Measurements from ENCODE around the gene CRIM1. TPM values are rescaled to one million over a fixed set of nuclear protein-coding genes. Genes with fewer than 3 reads are reported as not detected.

The CRIM1 gene
- total RNA-seq, 1 experiment from 2014 or later, result 24.1 TPM

DNA sequence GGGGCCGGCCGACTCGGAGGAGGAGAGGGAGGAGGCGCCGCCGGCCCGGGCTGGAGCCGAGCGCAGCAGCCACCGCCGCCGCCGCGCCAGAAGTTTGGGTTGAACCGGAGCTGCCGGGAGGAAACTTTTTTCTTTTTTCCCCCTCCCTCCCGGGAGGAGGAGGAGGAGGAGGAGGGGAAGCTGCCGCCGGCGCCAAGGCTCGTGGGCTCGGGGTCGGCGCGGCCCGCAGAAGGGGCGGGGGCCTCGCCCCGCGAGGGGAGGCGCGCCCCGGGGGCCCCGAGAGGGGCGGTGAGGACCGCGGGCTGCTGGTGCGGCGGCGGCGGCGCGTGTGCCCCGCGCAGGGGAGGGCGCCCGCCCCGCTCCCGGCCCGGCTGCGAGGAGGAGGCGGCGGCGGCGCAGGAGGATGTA is 316 bp downstream of the CRIM1 start:
- CTCF ChIA-PET, result interaction anchor here (0.8 to 7.1 kb wide), 2 partner anchors 12 to 104 kb away, joined by 3 to 62 read pairs; no protein-coding TSS in a partner anchor
- peaks cover 19% of the 10 kb centered on the region for H3K27me3 Mint-ChIP-seq (ENCODE audit: low read depth)
- H3K4me3 Mint-ChIP-seq, result peak overlapping the region; percentile 98
- H3K4me1 Mint-ChIP-seq, result peaks cover 61% of the 10 kb centered on the region
- TF ChIP-seq IRF2 (CRISPR knock-in tag; IDR thresholded peaks at IDR 0.05; ENCODE audit: borderline replicate concordance, low read depth) (no peak), CREB1 (CRISPR knock-in tag; IDR thresholded peaks at IDR 0.05) (no peak), FOXK1 (CRISPR knock-in tag; IDR thresholded peaks at IDR 0.05) (no peak), NFYB (CRISPR knock-in tag; conservative IDR thresholded peaks at IDR 0.05; ENCODE audit: low read depth) (peak; percentile 25; the same call in 1 of the 2 replicates), KAT7 (CRISPR knock-in tag; IDR thresholded peaks at IDR 0.05; ENCODE audit: borderline replicate concordance) (0 out of 2 replicates have a peak, but pooled peaks have one; percentile 83), MYBL2 (CRISPR knock-in tag; IDR thresholded peaks at IDR 0.05) (no peak)
- TF ChIP-seq, protein P1, sequence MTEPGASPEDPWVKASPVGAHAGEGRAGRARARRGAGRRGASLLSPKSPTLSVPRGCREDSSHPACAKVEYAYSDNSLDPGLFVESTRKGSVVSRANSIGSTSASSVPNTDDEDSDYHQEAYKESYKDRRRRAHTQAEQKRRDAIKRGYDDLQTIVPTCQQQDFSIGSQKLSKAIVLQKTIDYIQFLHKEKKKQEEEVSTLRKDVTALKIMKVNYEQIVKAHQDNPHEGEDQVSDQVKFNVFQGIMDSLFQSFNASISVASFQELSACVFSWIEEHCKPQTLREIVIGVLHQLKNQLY (CRISPR knock-in tag; IDR thresholded peaks at IDR 0.05), result no peak
- TF ChIP-seq, protein P2, sequence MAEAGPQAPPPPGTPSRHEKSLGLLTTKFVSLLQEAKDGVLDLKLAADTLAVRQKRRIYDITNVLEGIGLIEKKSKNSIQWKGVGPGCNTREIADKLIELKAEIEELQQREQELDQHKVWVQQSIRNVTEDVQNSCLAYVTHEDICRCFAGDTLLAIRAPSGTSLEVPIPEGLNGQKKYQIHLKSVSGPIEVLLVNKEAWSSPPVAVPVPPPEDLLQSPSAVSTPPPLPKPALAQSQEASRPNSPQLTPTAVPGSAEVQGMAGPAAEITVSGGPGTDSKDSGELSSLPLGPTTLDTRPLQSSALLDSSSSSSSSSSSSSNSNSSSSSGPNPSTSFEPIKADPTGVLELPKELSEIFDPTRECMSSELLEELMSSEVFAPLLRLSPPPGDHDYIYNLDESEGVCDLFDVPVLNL (CRISPR knock-in tag; IDR thresholded peaks at IDR 0.05; ENCODE audit: borderline replicate concordance, low read depth), result no peak
- TF ChIP-seq, protein P3, sequence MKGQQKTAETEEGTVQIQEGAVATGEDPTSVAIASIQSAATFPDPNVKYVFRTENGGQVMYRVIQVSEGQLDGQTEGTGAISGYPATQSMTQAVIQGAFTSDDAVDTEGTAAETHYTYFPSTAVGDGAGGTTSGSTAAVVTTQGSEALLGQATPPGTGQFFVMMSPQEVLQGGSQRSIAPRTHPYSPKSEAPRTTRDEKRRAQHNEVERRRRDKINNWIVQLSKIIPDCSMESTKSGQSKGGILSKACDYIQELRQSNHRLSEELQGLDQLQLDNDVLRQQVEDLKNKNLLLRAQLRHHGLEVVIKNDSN (CRISPR knock-in tag; IDR thresholded peaks at IDR 0.05), result no peak
- H3K27ac Mint-ChIP-seq, result no peak overlapping the region
- H3K36me3 Mint-ChIP-seq, result no peaks in the 10 kb centered on the region
- no peaks in the 10 kb centered on the region for H3K9me3 Mint-ChIP-seq
- POLR2A ChIA-PET, result interaction anchor here (1.1 to 2.1 kb wide), 5 partner anchors 13 to 151 kb away, joined by 3 to 17 read pairs (median 3); no protein-coding TSS in a partner anchor
- no peak for DNase-seq (ENCODE audit: low spot score)
- ATAC-seq, result no peak; the same call in 1 of the 2 replicates

DNA sequence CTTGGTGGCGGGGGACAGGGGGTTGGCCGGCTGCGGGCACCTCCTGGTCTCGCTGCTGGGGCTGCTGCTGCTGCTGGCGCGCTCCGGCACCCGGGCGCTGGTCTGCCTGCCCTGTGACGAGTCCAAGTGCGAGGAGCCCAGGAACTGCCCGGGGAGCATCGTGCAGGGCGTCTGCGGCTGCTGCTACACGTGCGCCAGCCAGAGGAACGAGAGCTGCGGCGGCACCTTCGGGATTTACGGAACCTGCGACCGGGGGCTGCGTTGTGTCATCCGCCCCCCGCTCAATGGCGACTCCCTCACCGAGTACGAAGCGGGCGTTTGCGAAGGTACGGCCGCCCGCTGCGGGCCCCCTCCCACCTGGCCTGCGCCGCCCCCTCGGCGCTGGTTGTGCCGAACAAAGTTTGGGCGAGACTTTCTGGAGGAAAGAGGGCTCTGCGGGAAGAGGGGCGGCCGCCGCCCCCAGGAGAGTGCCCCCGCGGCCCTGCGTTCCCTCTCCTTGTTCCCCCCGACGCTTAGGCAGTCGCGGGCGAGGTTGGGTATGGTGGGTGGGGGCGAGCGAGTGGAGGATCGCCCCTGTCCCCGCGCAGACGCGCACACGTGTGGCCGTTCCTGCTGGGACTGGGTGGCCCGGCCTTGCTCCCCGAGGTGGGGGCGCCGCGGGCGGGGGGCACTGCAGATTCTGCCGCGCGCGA is 866 bp downstream of the CRIM1 start:
- Mint-ChIP-seq H3K4me1 (peaks cover 67% of the 10 kb centered on the region), H3K27me3 (ENCODE audit: low read depth) (peaks cover 19% of the 10 kb centered on the region), H3K4me3 (peak overlapping the region; percentile 98), H3K36me3 (no peaks in the 10 kb centered on the region), H3K27ac (no peak overlapping the region), H3K9me3 (no peaks in the 10 kb centered on the region)
- ATAC-seq (peak; percentile 5), DNase-seq (ENCODE audit: low spot score) (peak; percentile 58)
- POLR2A ChIA-PET, result interaction anchor here (1.1 to 2.1 kb wide), 3 partner anchors 102 to 151 kb away, joined by 3 to 17 read pairs (median 4); no protein-coding TSS in a partner anchor
- CTCF ChIA-PET, result interaction anchor here (7.1 kb wide), 1 partner anchor 104 kb away, joined by 62 read pairs; no protein-coding TSS in a partner anchor
- TF ChIP-seq NFE2L1 (CRISPR knock-in tag; IDR thresholded peaks at IDR 0.05), result 0 out of 2 replicates have a peak, but pooled peaks have one; percentile 11
- TF ChIP-seq CREB1 (CRISPR knock-in tag; IDR thresholded peaks at IDR 0.05), result no peak
- TF ChIP-seq, protein P4, sequence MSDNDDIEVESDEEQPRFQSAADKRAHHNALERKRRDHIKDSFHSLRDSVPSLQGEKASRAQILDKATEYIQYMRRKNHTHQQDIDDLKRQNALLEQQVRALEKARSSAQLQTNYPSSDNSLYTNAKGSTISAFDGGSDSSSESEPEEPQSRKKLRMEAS (CRISPR knock-in tag; IDR thresholded peaks at IDR 0.05), result peak; percentile 64; the same call in 1 of the 2 replicates
- no peak for TF ChIP-seq SMAD4 (CRISPR knock-in tag; IDR thresholded peaks at IDR 0.05)
- TF ChIP-seq, protein P5, sequence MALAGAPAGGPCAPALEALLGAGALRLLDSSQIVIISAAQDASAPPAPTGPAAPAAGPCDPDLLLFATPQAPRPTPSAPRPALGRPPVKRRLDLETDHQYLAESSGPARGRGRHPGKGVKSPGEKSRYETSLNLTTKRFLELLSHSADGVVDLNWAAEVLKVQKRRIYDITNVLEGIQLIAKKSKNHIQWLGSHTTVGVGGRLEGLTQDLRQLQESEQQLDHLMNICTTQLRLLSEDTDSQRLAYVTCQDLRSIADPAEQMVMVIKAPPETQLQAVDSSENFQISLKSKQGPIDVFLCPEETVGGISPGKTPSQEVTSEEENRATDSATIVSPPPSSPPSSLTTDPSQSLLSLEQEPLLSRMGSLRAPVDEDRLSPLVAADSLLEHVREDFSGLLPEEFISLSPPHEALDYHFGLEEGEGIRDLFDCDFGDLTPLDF (CRISPR knock-in tag; IDR thresholded peaks at IDR 0.05), result no peak
- peak; percentile 24; the same call in 1 of the 2 replicates for TF ChIP-seq GABPB1 (CRISPR knock-in tag; IDR thresholded peaks at IDR 0.05)
- no peak for TF ChIP-seq ZNF263 (CRISPR knock-in tag; IDR thresholded peaks at IDR 0.05; ENCODE audit: low read depth)
- TF ChIP-seq, protein P6, sequence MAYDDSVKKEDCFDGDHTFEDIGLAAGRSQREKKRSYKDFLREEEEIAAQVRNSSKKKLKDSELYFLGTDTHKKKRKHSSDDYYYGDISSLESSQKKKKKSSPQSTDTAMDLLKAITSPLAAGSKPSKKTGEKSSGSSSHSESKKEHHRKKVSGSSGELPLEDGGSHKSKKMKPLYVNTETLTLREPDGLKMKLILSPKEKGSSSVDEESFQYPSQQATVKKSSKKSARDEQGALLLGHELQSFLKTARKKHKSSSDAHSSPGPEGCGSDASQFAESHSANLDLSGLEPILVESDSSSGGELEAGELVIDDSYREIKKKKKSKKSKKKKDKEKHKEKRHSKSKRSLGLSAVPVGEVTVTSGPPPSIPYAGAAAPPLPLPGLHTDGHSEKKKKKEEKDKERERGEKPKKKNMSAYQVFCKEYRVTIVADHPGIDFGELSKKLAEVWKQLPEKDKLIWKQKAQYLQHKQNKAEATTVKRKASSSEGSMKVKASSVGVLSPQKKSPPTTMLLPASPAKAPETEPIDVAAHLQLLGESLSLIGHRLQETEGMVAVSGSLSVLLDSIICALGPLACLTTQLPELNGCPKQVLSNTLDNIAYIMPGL (CRISPR knock-in tag; IDR thresholded peaks at IDR 0.05), result peak; percentile 79; the same call in 1 of the 2 replicates
- TF ChIP-seq ESRRA (CRISPR knock-in tag; IDR thresholded peaks at IDR 0.05; ENCODE audit: borderline replicate concordance), result no peak
- no peak for TF ChIP-seq IRF2 (CRISPR knock-in tag; IDR thresholded peaks at IDR 0.05; ENCODE audit: borderline replicate concordance, low read depth)
- no peak for TF ChIP-seq TEAD1 (CRISPR knock-in tag; IDR thresholded peaks at IDR 0.05)
- no peak for TF ChIP-seq OVOL2 (CRISPR knock-in tag; IDR thresholded peaks at IDR 0.05; ENCODE audit: borderline replicate concordance)
- no peak for TF ChIP-seq HMGA2 (CRISPR knock-in tag; IDR thresholded peaks at IDR 0.05)
- TF ChIP-seq JUN (CRISPR knock-in tag; IDR thresholded peaks at IDR 0.05), result 0 out of 2 replicates have a peak, but pooled peaks have one; percentile 28
- TF ChIP-seq, protein P7, sequence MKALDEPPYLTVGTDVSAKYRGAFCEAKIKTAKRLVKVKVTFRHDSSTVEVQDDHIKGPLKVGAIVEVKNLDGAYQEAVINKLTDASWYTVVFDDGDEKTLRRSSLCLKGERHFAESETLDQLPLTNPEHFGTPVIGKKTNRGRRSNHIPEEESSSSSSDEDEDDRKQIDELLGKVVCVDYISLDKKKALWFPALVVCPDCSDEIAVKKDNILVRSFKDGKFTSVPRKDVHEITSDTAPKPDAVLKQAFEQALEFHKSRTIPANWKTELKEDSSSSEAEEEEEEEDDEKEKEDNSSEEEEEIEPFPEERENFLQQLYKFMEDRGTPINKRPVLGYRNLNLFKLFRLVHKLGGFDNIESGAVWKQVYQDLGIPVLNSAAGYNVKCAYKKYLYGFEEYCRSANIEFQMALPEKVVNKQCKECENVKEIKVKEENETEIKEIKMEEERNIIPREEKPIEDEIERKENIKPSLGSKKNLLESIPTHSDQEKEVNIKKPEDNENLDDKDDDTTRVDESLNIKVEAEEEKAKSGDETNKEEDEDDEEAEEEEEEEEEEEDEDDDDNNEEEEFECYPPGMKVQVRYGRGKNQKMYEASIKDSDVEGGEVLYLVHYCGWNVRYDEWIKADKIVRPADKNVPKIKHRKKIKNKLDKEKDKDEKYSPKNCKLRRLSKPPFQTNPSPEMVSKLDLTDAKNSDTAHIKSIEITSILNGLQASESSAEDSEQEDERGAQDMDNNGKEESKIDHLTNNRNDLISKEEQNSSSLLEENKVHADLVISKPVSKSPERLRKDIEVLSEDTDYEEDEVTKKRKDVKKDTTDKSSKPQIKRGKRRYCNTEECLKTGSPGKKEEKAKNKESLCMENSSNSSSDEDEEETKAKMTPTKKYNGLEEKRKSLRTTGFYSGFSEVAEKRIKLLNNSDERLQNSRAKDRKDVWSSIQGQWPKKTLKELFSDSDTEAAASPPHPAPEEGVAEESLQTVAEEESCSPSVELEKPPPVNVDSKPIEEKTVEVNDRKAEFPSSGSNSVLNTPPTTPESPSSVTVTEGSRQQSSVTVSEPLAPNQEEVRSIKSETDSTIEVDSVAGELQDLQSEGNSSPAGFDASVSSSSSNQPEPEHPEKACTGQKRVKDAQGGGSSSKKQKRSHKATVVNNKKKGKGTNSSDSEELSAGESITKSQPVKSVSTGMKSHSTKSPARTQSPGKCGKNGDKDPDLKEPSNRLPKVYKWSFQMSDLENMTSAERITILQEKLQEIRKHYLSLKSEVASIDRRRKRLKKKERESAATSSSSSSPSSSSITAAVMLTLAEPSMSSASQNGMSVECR (CRISPR knock-in tag; IDR thresholded peaks at IDR 0.05; ENCODE audit: borderline replicate concordance), result peak; percentile 39; the same call in 1 of the 2 replicates
- no peak for TF ChIP-seq FOXP1 (CRISPR knock-in tag; IDR thresholded peaks at IDR 0.05; ENCODE audit: borderline replicate concordance)
